ENCODE data around the gene SNRPA1.
"Not testable (repeated sequence)": the region's sequence is repeated elsewhere in the genome, so short reads cannot be mapped to it uniquely, and the experiment has no call there.

SNRPA1 gene
- long read RNA-seq, donor 1, transcript SNRPA1-209 (2 exons, 433 nt): minor isoform, 5 of 84 reads
- long read RNA-seq, donor 1, transcript SNRPA1-201 (9 exons, 1,055 nt): major isoform, 21 of 84 reads
- long read RNA-seq, donor 1, partial matches to known transcripts: 50 of 84 reads
- long read RNA-seq, donor 1, other reads (novel, unspliced or antisense): 0 of 84 reads
- long read RNA-seq, donor 2, transcript SNRPA1-201 (9 exons, 1,055 nt): major isoform, 16 of 47 reads
- long read RNA-seq, donor 2, partial matches to known transcripts: 28 of 47 reads
- long read RNA-seq, donor 2, other reads (novel, unspliced or antisense): 0 of 47 reads
- long read RNA-seq, donor 3, transcript SNRPA1-201 (9 exons, 1,055 nt): major isoform, 8 of 35 reads
- long read RNA-seq, donor 3, partial matches to known transcripts: 22 of 35 reads
- long read RNA-seq, donor 3, other reads (novel, unspliced or antisense): 0 of 35 reads
- long read RNA-seq, donor 4, transcript SNRPA1-201 (9 exons, 1,055 nt): major isoform, 18 of 66 reads
- long read RNA-seq, donor 4, partial matches to known transcripts: 43 of 66 reads
- long read RNA-seq, donor 4, other reads (novel, unspliced or antisense): 0 of 66 reads
- long read RNA-seq, donor 5, transcript SNRPA1-201 (9 exons, 1,055 nt): major isoform, 32 of 85 reads
- long read RNA-seq, donor 5, partial matches to known transcripts: 48 of 85 reads
- long read RNA-seq, donor 5, other reads (novel, unspliced or antisense): 0 of 85 reads
- long read RNA-seq, donor 6, transcript SNRPA1-201 (9 exons, 1,055 nt): major isoform, 14 of 64 reads
- long read RNA-seq, donor 6, partial matches to known transcripts: 44 of 64 reads
- long read RNA-seq, donor 6, other reads (novel, unspliced or antisense): 0 of 64 reads
- long read RNA-seq, donor 7: 0 reads
- long read RNA-seq, donor 8, transcript SNRPA1-201 (9 exons, 1,055 nt): major isoform, 22 of 57 reads
- long read RNA-seq, donor 8, partial matches to known transcripts: 32 of 57 reads
- long read RNA-seq, donor 8, other reads (novel, unspliced or antisense): 0 of 57 reads

DNA sequence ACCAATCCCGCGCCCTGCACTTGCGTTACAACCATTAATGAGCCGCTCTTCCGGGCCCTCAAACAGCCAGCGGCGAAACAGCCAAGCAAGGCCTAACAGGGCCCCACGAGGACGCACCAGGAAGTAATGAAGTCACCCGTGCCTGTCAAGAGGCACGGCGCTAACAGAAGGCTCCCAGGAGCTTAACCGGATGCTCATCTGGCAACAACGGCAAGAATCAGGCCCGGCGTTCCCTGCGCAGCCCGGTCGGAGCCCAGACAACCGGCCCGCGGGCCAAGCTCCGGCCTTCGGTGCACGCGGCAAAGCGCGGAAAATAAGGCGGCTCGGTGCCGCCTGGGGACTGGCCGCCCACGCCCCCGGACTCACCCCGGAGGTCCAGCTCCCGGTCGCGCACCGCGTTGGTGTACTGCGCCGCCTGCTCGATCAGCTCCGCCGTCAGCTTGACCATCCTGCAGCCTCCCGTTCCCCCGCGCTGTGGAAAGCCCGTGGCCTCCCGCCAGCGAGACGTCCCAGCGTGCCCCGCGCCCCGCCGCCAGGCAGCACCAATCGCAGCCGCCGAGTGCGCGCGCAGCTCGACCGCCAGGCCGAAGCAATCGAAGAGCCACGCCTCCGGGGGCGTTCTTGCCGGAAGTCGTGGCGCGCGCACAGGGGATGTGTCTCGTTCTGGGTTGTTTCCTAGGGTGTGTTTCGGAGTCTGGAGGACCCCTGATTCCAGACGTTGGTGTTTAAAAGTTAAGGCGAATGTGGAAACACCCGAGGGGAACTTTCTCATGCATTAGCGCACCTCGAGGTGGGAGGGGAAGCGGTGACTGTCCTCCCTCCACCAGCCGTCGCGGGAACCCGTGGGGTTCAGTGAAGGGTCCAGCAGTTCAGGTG is at the start of gene SNRPA1:
TSS of gene SNRPA1 (minus strand) at position 518 of the 876 bp plus-strand sequence. CDS start at position 448, 70 bp downstream.
- peak; percentile 97 for DNase-seq

DNA sequence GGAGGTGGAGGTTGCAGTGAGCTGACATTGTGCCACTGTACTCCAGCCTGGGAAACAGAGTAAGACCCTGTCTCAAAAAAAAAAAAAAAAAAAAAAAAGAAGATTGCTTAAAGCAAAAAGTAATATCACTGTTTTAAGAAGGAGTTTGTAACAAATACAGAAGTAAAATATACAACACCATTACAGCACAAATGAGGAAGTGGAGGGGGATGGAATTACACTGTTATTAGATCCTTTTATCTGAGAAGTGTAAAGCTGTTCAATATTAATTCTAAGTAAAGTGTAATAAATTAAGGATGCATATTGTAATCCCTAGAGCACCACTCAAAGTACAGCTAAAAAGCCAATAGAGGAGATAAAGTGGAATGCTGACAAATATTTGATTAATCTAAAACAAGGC is 47.0 kb upstream of the SNRPA1 start:
- no peak for DNase-seq

DNA sequence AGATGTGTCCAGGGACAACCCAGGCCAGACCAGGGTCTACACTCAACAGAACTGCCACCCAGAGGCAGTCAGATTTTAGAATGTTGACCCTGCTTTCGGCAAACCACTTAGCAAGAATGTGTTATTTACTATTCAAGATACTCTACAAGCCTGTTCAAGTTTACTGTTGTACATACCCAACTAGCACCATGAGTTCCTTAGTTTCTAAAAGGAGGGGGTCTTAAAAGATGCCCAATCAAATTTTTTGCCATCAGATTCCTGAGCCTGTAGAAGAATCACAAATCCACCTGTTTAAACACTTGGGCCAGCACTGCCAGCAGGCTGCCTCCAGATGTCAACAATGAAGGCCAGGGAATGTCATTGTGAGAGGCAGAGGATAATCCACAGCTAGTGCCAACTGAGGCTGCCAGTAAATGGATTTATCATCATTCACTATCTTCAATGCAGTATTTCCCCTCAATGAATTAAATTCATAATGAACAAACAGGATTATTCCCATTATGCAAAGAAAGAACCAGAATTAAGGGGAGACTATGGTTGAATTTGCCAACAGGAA is 43.5 kb upstream of the SNRPA1 start:
- DNase-seq: no peak

DNA sequence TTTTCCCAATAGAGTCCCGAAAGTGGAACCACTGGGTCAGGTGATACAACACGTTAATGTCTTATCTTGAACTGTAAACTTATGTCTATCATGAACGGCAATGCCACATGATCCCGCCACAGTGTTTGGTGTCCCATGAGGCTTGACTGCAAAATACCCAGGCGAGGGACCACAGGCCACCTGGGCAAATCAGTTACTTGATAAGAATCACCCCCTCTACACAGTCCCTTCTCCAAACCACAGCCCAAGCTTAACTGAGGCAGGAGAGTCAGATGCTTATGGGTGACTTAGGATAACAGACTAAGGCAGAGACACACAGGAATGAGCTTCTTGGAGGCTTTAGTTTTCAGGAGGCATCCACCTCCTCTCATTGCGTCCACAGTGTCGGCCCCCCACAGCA is 42.9 kb upstream of the SNRPA1 start:
- DNase-seq: no peak

DNA sequence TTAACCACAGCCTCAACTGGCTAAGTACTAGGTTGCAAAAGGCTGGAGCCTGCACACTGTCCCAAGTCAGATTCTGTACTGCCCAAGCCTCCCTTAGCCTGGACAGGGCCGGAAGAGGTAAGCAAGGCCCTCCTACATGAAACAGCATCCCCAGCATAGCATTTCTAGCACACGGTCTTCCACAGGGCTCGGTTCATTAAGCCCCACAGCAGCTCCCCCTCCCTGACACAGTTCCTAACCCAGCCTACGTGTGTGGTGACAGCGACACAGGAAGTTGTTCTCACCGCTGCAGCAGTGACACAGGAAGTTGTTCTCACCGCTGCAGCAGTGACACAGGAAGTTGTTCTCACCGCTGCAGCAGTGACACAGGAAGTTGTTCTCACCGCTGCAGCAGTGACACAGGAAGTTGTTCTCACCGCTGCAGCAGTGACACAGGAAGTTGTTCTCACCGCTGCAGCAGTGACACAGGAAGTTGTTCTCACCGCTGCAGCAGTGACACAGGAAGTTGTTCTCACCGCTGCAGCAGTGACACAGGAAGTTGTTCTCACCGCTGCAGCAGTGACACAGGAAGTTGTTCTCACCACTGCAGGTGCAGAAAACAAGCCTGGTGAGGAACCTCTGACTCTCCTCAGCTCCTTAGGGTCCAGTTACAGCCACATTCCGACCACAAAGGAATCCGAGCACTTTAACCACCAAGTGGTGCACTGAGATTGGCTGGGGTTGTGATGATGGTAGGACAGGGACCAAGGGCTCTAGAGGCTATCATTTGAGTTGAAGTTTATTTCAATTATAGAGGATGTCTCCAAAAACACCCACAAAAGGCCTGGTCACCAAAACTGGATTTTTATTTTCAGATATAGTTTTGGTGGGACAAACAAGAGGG is 39.1 kb upstream of the SNRPA1 start:
- DNase-seq: not testable (repeated sequence)

DNA sequence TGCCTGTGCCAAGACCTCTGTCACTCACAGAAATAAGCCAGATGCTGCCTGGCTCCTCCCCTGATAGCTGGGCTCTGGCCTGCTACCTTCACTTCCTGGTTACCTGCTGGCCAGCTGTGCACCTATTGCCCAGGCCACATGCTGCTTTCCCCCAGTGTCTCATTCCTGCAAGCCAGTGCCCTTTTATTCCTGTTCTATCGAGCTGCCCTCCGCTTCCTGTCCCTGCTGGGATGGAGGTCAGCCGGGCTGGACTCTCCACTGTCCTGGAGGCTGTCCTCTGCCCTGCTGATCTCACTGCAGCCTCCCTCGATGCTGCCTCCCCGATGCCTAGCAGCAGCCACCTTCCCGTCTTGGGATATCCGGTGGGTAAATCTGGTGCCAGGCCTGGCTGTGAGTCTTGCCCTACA is 37.0 kb upstream of the SNRPA1 start:
- no peak for DNase-seq

DNA sequence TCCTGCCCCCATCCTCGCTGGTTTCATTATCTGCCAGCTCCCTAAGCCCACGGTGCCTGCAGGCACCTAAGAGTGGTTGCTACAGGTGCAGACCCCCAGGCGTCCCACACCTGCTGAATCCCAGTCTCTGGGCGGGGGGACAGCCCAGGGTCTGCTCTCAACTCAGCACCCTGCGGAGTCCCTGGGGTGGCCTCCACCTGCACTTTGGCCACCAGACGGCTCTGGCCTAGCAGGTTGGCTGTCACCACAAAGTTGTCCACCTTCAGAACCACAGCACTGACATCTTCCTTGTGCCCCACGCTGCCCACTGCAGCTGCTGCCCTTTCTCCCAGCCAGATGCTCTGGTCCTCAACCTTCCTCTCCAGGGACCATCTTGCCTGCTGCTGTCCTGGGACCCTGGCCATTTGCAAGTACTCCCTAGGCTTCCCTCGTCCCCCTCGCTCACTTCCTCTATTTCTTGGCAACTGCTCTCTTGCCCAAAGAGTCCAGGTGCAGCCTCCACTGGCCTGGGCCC is 34.9 kb upstream of the SNRPA1 start:
- no peak for DNase-seq

DNA sequence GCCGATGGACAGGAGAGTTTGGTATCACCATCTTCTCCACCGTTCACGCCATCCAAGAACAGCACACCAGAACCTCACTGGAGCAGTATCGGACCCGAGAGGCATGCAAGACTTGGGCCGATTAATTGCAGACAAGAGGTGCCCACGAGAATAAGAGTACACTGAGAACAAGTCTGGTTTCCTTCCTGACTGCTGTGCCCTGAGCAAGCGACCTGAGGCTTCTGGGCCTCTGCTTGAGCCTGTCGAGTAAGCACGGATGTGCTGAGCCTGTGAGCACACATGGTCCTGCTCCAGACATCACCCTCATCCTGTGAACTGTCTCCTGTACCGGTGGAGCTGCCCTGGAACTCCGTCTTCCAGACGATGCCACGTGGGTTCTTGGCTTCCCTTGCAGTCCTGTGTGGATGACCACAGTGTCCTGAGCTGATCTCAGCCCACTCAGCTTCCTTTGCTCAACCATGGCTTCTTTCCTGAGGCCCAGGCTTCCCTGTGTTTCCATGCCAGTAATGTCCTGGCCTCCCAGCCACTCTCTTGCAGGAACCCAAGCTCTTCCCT is 34.3 kb upstream of the SNRPA1 start:
- DNase-seq: no peak

DNA sequence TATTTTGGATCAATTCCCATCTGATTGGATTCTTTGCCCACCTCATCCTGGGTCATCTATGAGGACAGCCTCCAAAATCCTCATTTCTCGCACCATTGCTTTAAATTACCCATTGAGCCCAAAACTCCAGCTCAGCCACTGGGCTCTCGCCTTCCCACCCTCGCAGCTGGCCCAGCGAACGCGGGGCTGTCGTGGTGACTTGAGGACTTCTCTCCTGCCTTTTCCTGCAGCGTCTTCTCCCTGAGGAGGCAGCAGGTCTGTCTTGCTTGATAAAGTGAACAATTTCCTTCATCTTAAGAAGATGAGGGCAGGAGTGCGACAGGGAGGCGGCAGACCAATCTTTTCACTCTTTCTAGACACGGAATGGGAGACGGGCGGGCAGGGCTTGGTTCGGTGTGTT is 33.0 kb upstream of the SNRPA1 start:
- DNase-seq: no peak

DNA sequence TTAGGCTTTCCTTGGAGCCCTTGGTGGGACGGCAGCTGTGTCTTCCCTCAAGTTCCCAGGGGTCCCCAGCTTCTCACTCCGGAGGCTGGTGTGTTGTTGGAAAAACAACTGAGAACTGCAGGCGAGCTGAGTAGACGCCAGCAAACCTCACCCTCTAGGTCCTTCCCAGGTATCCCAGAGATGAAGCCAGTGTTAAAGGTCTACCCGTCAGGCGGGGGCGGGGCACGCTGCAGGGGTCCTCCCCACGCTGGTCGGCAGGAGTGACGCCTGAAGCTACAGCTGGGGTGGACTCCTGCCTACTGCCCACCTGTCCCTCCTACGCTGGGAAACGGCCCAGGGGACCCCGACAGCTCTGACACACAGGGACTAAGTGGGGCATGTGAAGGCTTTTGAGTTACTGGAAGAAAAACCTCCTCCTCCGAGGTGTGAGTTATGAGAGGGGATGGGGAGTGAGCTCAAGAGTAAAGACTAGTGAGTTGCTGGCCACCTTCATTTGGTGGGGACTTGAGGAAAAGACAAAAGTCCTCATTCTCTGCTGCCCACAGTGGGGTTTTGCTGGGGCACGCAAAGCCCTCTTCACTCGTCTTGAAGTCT is 32.2 kb upstream of the SNRPA1 start:
- no peak for DNase-seq

DNA sequence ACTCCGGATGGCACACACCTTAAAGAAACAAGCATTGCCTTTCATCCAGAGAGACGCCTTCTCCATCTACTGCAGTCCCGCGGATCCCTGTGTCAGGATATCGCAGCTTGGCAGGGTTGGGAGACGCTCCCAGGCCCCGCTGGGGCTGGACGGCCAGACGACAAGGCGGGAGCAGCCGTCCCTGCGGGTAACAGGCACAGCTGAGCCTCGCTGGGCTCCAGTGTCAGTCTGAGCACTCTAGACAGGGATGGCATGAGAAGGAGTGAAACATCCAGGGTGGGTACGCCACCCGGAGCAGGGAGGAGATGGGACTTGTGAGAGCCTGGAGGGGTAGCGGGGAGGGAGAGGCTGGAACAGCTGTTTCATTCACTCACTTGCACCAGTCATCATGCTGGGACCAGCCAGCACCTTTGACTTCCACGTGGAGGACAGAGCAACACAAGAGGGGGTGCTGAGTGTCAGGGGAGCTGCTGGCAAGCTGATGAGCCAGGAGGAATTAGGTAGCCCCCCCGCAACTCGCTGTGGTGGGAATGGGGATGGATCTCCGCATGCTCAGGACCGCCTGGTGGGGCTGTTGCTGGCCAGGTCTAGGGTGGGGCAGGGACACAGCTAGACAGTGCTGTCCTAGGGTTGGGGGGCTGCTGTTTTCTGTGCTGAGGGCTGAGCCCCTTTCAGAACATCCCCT is 31.6 kb upstream of the SNRPA1 start:
- no peak for DNase-seq

DNA sequence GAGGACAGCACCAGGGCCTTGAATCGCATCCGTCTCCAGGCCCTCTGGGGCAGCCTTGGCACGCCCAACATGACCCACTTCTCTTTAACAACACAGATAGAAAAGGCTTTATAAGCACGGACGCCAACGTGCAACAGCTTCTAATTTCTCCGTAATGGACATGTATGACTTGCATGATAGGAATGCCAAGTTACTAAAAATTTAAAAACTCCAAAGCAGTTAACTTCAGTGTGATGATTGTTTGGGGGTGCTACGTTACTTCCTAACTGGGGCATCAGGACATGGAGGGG is 30.9 kb upstream of the SNRPA1 start:
- DNase-seq: no peak

DNA sequence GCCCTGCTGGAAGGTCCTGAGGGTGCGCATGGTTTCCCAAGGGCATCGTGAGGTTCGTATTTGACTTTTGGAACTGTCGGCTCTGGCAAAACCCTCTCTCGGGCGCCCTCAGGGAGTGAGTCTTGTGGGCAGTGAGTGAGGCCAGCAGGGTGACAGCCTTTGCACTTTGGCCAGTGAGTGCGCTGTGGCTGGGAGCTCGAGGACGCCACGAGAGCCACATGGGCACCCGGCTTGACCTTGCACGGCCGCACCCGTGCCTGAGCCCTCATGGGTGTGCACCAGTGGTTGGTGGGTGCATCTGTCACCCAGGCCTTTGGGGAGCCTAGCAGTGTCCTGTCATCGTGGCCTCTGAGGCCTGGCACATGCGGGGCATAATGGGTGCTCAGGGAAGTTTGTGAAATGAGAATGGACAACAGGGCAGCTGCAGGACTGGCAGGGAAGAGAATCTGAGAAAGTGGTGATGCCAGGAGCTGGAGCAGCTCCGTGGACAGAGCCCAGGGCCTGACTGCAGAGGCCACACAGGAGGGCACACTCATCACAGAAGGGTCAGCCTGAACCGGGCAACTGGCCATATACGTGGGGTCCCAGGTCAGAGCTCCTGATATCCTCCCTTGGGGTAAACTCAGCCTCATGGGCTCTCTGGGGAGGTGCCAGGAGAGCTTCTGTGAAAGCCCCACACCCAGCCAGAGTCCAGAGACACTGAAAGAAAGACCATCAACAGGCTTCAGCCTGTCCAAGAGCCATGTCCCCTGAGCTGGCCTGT is 30.4 kb upstream of the SNRPA1 start:
- no peak for DNase-seq

DNA sequence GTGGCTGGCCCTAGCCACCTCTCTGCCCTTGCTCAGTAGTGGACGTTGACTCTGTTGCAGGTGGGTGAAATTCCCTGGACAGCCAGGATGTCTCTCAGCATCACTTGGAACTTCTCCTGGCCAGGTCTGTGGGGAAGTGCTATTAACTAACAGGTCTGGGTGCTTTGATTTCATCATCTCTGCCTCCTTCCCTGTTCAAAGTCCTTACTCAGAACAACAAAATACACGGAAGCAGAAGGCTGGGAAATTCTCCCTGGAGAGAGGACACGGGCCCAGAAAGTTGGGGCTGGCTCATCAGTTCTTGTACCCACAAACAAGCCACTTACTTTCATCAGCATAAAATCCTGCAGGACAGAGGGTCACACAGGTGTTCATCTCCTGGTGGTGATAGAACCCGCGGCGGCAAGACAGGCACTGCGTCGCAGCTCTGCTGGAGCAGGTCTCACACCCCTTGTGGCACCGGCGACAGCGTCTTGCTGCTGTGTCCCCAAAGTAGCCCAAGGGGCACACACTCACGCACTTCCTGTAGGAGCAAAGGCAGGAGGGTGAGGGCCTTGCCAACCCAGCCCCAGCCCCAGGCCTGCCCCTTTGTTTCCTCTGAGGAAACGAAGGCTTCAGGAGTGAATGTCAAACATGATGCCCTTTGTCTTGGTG is 29.6 kb upstream of the SNRPA1 start:
- no peak for DNase-seq

DNA sequence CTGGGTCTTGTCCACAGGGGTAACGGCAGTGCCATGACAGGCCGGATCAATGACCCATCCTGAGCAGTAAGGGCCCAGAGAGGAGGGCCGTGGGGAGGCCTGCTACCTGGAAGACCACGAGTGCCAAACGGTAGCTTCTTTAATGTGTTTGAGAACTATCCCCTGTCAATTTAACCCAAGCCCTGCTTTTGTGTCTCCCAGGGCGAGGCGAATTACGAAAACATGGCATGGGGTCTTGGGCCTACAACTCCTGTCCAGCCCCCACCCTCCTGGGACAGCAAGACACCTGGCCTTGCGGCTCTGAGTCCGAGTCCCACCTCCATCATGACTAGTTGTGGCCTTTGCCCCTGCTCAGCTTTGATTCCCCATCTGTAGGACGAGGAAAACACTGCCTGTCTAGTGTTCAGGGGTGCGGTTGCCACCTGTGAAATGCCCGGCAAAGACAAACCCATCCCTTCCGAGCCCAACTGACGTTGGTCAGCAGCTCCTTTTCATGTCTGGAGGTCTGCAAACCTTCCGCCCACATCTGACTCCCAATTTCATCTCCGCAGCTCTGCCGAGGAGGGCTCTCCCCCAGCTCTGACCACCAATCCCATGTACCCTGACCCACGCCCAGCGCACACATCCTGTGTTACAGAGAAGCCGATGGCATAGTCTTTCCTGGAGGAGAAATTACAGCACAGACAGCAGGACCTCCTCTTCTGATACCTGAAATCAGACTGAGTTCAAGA is 28.9 kb upstream of the SNRPA1 start:
- DNase-seq: no peak

DNA sequence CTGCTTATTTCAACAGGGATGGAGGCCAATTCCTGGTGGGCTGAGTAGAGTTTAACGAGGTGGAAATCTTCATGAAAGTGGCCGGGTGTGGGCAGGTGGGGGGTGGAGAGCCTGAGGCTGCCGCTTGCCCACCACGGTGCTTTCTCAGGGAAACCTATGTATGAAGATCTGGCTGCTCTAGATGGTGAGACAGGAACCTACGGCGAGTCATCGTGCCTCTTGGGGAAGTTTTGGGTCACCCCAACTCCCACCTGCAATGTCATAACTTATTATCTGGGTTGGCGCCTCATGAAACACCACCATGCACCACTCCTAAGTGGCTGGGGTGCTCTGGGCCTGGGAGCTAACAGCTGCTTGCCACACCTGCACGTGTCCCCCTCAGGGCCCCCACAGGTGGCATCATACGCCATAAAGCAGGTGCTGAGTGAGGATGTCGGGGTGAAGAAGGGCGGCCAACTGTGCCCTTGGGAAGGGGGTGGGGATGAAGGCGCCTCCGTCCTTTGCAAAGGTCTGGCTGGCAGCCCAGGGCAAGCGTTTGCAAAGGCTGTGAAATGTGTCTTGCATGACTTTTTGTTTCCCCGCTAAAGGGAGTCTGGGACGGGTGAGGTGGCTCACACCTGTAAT is 27.9 kb upstream of the SNRPA1 start:
- no peak for DNase-seq
